Testis (tissue), 3 donors: ENCODE data around the gene ENDOV. TPM values are rescaled to one million over a fixed set of nuclear protein-coding genes. Genes with fewer than 3 reads are reported as not detected.

ENCODE experiments used
- DNase-seq: peaks from one replicate; pipeline ENCODE4 v3.0.0-alpha.2; 2019
- H3K27ac ChIP-seq, 2 donors: fragments of 200-600 bp; sonication (generic); one replicate each; pipeline ENCODE4 v1.5.1; 2019
- H3K27me3 ChIP-seq: fragments of 200-600 bp; sonication (generic); one replicate; pipeline ENCODE4 v1.5.1; 2019
- H3K36me3 ChIP-seq: fragments of 200-600 bp; sonication (generic); one replicate; pipeline ENCODE4 v1.5.1; 2017; ENCODE audit warnings: low read depth; ENCODE audit errors: missing control alignments
- H3K4me1 ChIP-seq: fragments of 200-600 bp; sonication (generic); one replicate; pipeline ENCODE4 v1.5.1; 2019
- H3K4me3 ChIP-seq, 2 donors: fragments of 200-600 bp; sonication (generic); one replicate each; pipeline ENCODE4 v1.5.1; 2017 to 2019
- H3K9me3 ChIP-seq: fragments of 200-600 bp; sonication (generic); one replicate; pipeline ENCODE4 v1.5.1; 2017
- POLR2A ChIP-seq: fragments of 450-650 bp; IDR thresholded peaks from one replicate; pipeline ENCODE4 v1.6.1; 2017; ENCODE audit warnings: antibody characterized with exemption, mild to moderate bottlenecking, moderate library complexity
- WGBS, 2 donors: methylation state at CpG; one replicate each; pipeline ENCODE4 v1.1.5; 2018; 5-methylcytosine and 5-hydroxymethylcytosine counted together
- intact Hi-C: fragments of 100-400 bp; cut with DNase I; formaldehyde crosslinking; loops from one replicate; pipeline ENCODE4 v1.15.1; 2023; ENCODE audit warnings: low total_unique reads
- polyA plus RNA-seq: library from polyadenylated mRNA; stranded (reverse); fragments of 350-450 nt; fragmentation: Illumina TruSeq; extraction: RNeasy Lipid Tissue Mini Kit (QIAGEN cat#74804); gene quantifications from one replicate; pipeline ENCODE4 v1.2.3, GENCODE V29; 2014; ENCODE audit warnings: low read depth, low replicate concordance; ENCODE audit not compliant: insufficient read depth
- total RNA-seq, 2 donors: library from RNA; depleted of rRNA; stranded (reverse); fragments of >200 nt; gene quantifications; one replicate each; pipeline ENCODE4 v1.2.3, GENCODE V29; 2016
- TF ChIP-seq, protein P1 (sequence below), 3 experiments: fragments of 450-650 bp in 2 of 3; fragments of 200-600 bp in 1 of 3; sonication (generic) in 1 of 3; IDR thresholded peaks; one replicate each; pipeline ENCODE4 v1.5.1; 2016 to 2019; ENCODE audit warnings: antibody characterized with exemption in 3 of 3, mild to moderate bottlenecking in 2 of 3, moderate library complexity in 1 of 3

ENDOV gene
- total and polyA plus RNA-seq, 3 donors from 2014 or later = 41.4 to 63.9 (median 55.2) TPM

DNA sequence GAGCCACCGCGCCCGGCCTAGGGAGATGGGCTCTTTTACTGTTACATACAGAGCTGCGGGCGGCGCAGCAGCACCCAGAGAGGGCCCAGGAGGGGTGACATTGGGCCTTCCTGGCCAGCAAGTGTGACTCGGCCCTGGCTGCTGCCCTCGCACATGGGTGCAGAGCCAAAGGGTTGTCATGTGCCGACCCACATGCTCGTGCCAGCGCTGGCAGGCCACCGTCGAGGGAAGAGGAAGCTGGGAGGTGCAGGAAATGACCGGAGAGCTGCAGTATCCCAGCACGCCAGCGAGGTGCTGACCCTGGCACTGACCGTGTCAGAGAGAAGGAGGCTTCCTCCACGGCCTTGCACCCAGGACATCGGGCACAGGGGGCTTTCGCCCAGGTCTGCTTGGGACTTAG, 8.0 kb downstream of the ENDOV start:
- WGBS, 2 donors = 43 to 78% methylated on average over 12 to 20 of the region's 20 CpGs
- H3K4me3 ChIP-seq = no peak overlapping the region
- intact Hi-C loops = no loop called here
- no peak for DNase-seq
- H3K27ac ChIP-seq = no peak overlapping the region
- TF ChIP-seq, protein P1, sequence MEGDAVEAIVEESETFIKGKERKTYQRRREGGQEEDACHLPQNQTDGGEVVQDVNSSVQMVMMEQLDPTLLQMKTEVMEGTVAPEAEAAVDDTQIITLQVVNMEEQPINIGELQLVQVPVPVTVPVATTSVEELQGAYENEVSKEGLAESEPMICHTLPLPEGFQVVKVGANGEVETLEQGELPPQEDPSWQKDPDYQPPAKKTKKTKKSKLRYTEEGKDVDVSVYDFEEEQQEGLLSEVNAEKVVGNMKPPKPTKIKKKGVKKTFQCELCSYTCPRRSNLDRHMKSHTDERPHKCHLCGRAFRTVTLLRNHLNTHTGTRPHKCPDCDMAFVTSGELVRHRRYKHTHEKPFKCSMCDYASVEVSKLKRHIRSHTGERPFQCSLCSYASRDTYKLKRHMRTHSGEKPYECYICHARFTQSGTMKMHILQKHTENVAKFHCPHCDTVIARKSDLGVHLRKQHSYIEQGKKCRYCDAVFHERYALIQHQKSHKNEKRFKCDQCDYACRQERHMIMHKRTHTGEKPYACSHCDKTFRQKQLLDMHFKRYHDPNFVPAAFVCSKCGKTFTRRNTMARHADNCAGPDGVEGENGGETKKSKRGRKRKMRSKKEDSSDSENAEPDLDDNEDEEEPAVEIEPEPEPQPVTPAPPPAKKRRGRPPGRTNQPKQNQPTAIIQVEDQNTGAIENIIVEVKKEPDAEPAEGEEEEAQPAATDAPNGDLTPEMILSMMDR (IDR thresholded peaks at IDR 0.05) = no peak
- no peak for TF ChIP-seq POLR2A
- H3K27me3 ChIP-seq = no peaks in the 10 kb centered on the region
- H3K4me1 ChIP-seq = no peaks in the 10 kb centered on the region
- no peaks in the 10 kb centered on the region for H3K9me3 ChIP-seq
- H3K36me3 ChIP-seq = no peaks in the 10 kb centered on the region

DNA sequence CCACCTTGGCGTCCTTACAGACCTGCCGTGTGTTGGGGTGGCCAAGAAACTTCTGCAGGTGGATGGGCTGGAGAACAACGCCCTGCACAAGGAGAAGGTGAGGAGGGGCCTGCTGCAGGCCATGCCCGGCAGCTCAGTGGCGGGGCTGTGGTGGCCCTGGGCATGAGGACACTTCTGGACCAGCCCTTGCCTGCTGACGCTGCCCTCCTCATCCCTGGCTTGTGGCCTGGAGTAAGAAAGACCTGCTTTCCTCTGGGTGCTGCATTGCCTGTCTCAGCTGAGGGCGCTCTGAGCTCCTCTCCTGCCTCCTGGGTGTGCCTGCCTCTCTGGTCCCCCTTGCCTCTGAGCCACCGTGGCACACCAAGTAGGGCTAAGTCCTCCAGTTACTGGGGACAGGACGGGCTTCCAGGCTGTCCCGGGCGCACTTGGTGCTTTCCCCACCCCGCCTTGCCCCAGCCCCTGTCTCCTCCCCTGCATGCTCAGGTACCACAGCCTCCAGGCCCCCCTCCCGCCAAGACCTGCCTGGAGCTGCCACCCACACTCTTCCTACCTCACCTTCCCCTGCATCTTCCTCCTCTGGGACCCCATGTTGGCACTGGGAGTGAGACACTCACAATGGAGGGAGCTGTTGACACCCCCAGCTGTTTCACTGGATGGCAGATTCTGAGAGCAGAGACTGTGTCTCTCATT, 8.7 kb downstream of the ENDOV start:
- Histone ChIP-seq H3K27ac (no peak overlapping the region), H3K9me3 (no peaks in the 10 kb centered on the region), H3K4me1 (no peaks in the 10 kb centered on the region), H3K4me3 (no peak overlapping the region), H3K36me3 (no peaks in the 10 kb centered on the region), H3K27me3 (no peaks in the 10 kb centered on the region)
- DNase-seq = no peak
- no peak for TF ChIP-seq POLR2A
- TF ChIP-seq, protein P1 (IDR thresholded peaks at IDR 0.05) = no peak
- 65 to 81% methylated on average over 8 to 13 of the region's 13 CpGs for WGBS, 2 donors
- intact Hi-C loops = no loop called here

DNA sequence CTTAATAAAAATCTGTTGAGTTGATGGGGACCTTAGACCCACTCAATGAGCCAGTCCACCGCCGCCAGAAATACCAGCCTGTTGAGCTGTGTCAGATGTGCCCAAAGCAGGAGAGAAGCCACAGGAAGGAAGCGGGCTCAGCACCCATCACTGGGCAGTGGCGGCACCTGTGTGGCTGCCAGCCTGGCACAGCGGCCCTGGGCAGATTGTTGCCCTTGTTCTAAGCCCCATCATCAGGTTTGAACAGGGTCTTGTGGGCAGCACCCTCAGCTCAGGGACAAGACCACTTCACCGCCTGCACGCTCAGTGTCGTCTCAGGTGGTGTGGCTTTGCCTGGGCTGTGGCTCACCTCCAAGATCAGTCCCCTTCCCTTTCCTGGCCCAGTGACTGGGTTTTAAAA, 9.3 kb downstream of the ENDOV start:
- Histone ChIP-seq H3K36me3 (no peaks in the 10 kb centered on the region), H3K27me3 (no peaks in the 10 kb centered on the region), H3K9me3 (no peaks in the 10 kb centered on the region), H3K4me3 (no peak overlapping the region), H3K4me1 (no peaks in the 10 kb centered on the region), H3K27ac (no peak overlapping the region)
- no peak for DNase-seq
- intact Hi-C loops = no loop called here
- WGBS, 2 donors = 92 to 96% methylated on average over 4 to 8 of the region's 8 CpGs
- TF ChIP-seq, protein P1 (IDR thresholded peaks at IDR 0.05) = no peak
- TF ChIP-seq POLR2A = no peak

DNA sequence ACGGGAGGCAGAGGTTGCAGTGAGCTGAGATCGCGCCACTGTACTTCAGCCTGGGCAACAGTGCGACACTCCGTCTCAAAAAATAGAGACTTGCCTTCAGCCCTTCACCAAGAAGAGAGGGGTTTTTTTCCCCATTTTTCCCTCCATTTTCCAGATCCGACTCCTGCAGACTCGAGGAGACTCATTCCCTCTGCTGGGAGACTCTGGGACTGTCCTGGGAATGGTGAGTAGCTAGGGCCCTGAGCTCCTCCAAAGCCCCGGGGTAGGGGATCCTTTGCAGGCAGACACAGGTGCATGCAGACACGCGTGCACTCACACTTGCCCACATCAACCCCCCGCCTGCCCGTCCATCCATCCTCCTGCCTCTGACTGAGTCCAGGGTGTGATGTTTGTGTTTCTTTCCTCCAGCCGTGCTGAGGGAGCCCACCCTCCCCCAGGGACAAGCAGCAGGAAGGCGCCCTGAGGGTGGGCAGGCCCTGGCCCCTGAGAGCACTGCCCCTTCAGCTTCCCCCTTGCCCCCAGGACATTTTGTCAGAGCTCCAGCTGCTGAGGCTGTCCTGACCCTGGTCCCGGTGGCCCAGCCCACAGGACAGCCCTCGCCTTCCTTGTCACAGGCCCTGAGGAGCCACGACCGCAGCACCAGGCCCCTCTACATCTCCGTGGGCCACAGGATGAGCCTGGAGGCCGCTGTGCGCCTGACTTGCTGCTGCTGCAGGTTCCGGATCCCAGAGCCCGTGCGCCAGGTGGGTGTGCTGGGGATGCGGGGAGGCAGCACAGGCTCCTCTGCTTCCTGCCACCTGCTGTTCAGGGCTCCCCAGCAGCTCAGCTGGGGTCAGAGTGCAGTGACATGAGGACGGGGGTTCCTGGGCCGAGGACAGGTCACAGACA, 10.2 kb downstream of the ENDOV start:
- WGBS, 2 donors = 86 to 97% methylated on average over 12 to 27 of the region's 27 CpGs
- TF ChIP-seq, protein P1 (IDR thresholded peaks at IDR 0.05) = no peak
- no peak for TF ChIP-seq POLR2A
- no peak overlapping the region for H3K27ac ChIP-seq
- H3K4me3 ChIP-seq = no peak overlapping the region
- no peaks in the 10 kb centered on the region for H3K27me3 ChIP-seq
- H3K36me3 ChIP-seq = no peaks in the 10 kb centered on the region
- no peaks in the 10 kb centered on the region for H3K4me1 ChIP-seq
- intact Hi-C loops = loop anchor here (5.0 kb wide), 1 partner anchor 557 kb away; no protein-coding TSS in a partner anchor
- DNase-seq = no peak
- H3K9me3 ChIP-seq = no peaks in the 10 kb centered on the region
